ENCODE measurements around the gene BLVRB. TPM values are rescaled to one million over a fixed set of nuclear protein-coding genes. Genes with fewer than 3 reads are reported as not detected.
"Not testable (repeated sequence)": the region's sequence is repeated elsewhere in the genome, so short reads cannot be mapped to it uniquely, and the experiment has no call there.

The BLVRB gene
- total and polyA plus RNA-seq, 9 of the 15 experiments (the other 6 are each of a cell fraction or from before 2014, with no cell fraction given) = 81.1 to 749 (median 331) TPM

DNA sequence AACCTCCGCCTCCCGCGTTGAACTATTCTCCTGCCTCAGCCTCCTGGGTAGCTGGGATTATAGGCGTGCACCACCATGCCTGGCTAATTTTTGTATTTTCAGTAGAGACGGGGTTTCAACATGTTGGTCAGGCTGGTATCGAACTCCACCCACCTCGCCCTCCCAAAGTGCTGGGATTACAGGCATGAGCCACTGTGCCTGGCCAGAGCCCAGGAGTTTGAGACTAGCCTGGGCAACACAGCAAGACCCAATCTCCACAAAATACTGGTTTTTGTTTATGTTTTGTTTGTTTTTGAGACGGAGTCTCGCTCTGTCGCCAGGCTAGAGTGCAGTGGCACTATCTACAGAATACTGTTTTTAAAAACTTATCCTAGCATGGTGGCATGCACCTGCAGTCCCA lies 35.3 kb downstream of the BLVRB start:
- FAIRE-seq; H3K4me3 ChIP-seq; H3K27ac ChIP-seq (ENCODE audit: extremely low read depth, low read depth, low read length); H3K79me2 ChIP-seq (ENCODE audit: control insufficient read depth, insufficient read depth, low read length); BruUV-seq (replicated peaks); H3K36me3 ChIP-seq (ENCODE audit: control insufficient read depth, insufficient read depth, low read length); CTCF ChIA-PET (ENCODE audit: low intra/inter-chr PET ratio); H3K4me2 ChIP-seq (ENCODE audit: insufficient read depth, low read length); H3K27me3 ChIP-seq (ENCODE audit: control insufficient read depth in 2 of 2, insufficient read depth in 2 of 2, low read length in 2 of 2); H3K9ac ChIP-seq (ENCODE audit: insufficient read depth in 1 of 2, low read depth in 2 of 2, low read length in 2 of 2); DNase-seq (ENCODE audit: extremely low read depth in 1 of 4, low spot score in 3 of 4); in situ Hi-C loops (cut with MboI); H3K9me1 ChIP-seq (ENCODE audit: control insufficient read depth, insufficient read depth, low read length); intact Hi-C loops (cut with micrococcal nuclease); ATAC-seq; H4K20me1 ChIP-seq (replicated peaks; ENCODE audit: control insufficient read depth, insufficient read depth, low read length); POLR2A ChIA-PET; H2AFZ ChIP-seq (ENCODE audit: low read depth, low read length); H3K9me3 ChIP-seq (replicated peaks; ENCODE audit: control insufficient read depth, insufficient read depth, low read depth, low read length): not testable (repeated sequence)
- peaks cover 10 to 40% of the 10 kb centered on the region in 2 experiments; a peak in 4 of 5 replicates for H3K4me1 ChIP-seq (replicated peaks in 1 of 2; ENCODE audit: control insufficient read depth in 2 of 2, insufficient read depth in 2 of 2, low read length in 2 of 2)
- WGBS (ENCODE audit: insufficient coverage, low coverage, missing lambda C conversion rate) = 94% methylated on average over 10 of the region's 10 CpGs
- 0 out of 2 replicates have a peak, but pooled peaks have one; percentile 45 for TF ChIP-seq ZNF121 (CRISPR knock-in tag; conservative IDR thresholded peaks at IDR 0.05)

DNA sequence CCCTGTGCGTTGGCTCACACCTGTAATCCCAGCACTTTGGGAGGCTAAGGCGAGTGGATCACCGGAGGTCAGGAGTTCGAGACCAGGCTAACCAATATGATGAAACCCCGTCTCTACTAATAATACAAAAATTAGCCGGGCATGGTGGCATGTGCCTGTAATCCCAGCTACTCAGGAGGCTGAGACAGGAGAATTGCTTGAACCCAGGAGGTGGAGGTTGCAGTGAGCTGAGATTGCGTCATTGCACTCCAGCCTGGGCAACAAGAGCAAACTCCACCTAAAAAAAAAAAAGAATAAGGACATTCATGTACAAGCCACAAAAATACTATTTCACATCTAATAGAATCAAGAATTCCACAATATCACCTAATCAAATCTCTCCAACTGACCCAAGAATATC lies 37.3 kb downstream of the BLVRB start:
- H3K4me3 ChIP-seq; intact Hi-C loops (cut with micrococcal nuclease); H3K9me1 ChIP-seq (ENCODE audit: control insufficient read depth, insufficient read depth, low read length); H3K4me2 ChIP-seq (ENCODE audit: insufficient read depth, low read length); DNase-seq (ENCODE audit: extremely low read depth in 1 of 4, low spot score in 3 of 4); FAIRE-seq; H4K20me1 ChIP-seq (replicated peaks; ENCODE audit: control insufficient read depth, insufficient read depth, low read length); BruUV-seq (replicated peaks); H3K9ac ChIP-seq (ENCODE audit: insufficient read depth in 1 of 2, low read depth in 2 of 2, low read length in 2 of 2); H3K27ac ChIP-seq (ENCODE audit: extremely low read depth, low read depth, low read length); ATAC-seq; H2AFZ ChIP-seq (ENCODE audit: low read depth, low read length); H3K27me3 ChIP-seq (ENCODE audit: control insufficient read depth in 2 of 2, insufficient read depth in 2 of 2, low read length in 2 of 2); H3K36me3 ChIP-seq (ENCODE audit: control insufficient read depth, insufficient read depth, low read length); in situ Hi-C loops (cut with MboI); H3K9me3 ChIP-seq (replicated peaks; ENCODE audit: control insufficient read depth, insufficient read depth, low read depth, low read length); CTCF ChIA-PET (ENCODE audit: low intra/inter-chr PET ratio): not testable (repeated sequence)
- TF ChIP-seq CEBPG (CRISPR knock-in tag; IDR thresholded peaks at IDR 0.05) (peak; percentile 48; the same call in 1 of the 2 replicates), CEBPG (tag; conservative IDR thresholded peaks at IDR 0.05 in 1 of 2, IDR thresholded peaks at IDR 0.05 in 1 of 2) (peak in 1 of 2 experiments; percentile 48; a peak in 1 of 4 replicates), CEBPB (tag; IDR thresholded peaks at IDR 0.05) (peak; percentile 71)
- TF ChIP-seq, protein P1, sequence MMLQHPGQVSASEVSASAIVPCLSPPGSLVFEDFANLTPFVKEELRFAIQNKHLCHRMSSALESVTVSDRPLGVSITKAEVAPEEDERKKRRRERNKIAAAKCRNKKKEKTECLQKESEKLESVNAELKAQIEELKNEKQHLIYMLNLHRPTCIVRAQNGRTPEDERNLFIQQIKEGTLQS (IDR thresholded peaks at IDR 0.05) = 0 out of 2 replicates have a peak, but pooled peaks have one; percentile 31
- TF ChIP-seq, protein P1 (CRISPR knock-in tag; conservative IDR thresholded peaks at IDR 0.05) = not testable (repeated sequence)
- 87% methylated on average over 7 of the region's 7 CpGs for WGBS (ENCODE audit: insufficient coverage, low coverage, missing lambda C conversion rate)
- H3K79me2 ChIP-seq (ENCODE audit: control insufficient read depth, insufficient read depth, low read length) = peaks cover 27% of the 10 kb centered on the region
- peaks cover 3 to 26% of the 10 kb centered on the region in 2 experiments; a peak in 4 of 5 replicates for H3K4me1 ChIP-seq (replicated peaks in 1 of 2; ENCODE audit: control insufficient read depth in 2 of 2, insufficient read depth in 2 of 2, low read length in 2 of 2)
- POLR2A ChIA-PET = interaction anchor here (0.6 to 2.6 kb wide), 2 partner anchors 15 to 780 kb away, joined by 3 to 25 read pairs; partner anchors contain the start of gene SERTAD3

All from K562 (cell line).